HG02943 (cell line): Measurements from ENCODE around the gene MT1A.

ENCODE experiments used
- ATAC-seq: cut with Tn5 transposase; IDR thresholded peaks from one replicate; pipeline ENCODE4 v1.9.1; 2021; ENCODE audit warnings: mild to moderate bottlenecking, low read depth, moderate library complexity; ENCODE audit not compliant: unreplicated experiment

MT1A gene

GRCh38 chr16:56675685-56676210 lies 37.3 kb downstream of the MT1A start:
- no peak for ATAC-seq

DNA sequence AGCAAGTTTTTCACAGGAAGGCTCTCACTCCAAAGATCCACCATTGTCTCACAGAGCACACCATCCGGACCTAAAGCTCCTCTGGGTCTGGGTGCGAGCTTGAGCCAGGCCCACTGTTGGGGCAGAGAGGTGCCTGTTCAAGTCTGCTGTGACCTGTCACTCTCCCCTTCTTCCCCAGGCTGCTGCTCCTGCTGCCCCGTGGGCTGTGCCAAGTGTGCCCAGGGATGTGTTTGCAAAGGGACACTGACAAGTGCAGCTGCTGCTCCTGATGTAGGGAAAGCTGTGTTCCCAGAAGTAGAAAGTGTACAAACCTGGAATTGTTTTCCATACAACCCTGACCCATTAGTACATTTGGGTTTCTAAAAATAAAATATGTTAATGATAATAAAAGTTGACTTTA lies 39.0 kb downstream of the MT1A start:
- ATAC-seq, result no peak

DNA sequence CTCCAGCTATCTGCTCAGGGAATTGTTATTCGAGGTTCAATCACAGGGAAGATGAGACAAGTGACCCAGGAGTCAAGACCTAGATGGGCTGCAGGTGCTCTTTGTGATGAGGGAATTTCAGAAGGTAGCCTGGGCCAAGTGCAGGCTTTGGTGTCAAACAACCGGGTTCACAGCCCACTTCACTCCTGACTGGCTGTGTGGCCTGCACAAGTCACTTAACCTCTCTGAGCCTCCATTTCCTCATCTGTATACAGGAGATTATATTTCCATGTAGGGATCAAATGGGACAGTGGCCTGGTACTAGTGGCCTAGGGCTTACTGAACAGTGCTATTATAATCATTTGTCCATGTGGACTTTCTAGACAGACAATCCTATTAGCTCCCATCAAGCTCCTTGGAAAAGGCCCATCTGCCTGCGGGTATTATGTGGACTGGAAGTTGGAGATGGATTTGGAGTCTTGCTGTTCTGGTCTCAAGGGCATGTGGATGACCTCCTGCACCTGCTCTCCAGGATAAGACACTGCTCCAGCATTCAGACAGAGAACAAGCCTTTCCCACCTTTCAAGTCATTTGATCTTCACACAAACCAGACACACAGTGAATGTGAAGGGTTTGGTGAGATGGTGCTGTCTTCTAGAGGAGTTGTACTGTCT lies 40.7 kb downstream of the MT1A start:
- ATAC-seq, result no peak

- ATAC-seq, result no peak
Observed at GRCh38 chr16:56679818-56680217, 41.4 kb downstream of the MT1A start.

GRCh38 chr16:56681939-56682702 lies 43.7 kb downstream of the MT1A start, which contains the start of gene MT1X:
Gene MT1X, plus strand, starts transcription at chr16:56682470. Its CDS starts 71 bp downstream, at chr16:56682541.
- peak; percentile 97 for ATAC-seq

- ATAC-seq, result no peak
Observed at GRCh38 chr16:56682703-56683397, 44.4 kb downstream of the MT1A start.

- no peak for ATAC-seq
Observed at GRCh38 chr16:56683424-56684172, 45.1 kb downstream of the MT1A start.

- no peak for ATAC-seq
Observed at GRCh38 chr16:56684256-56684925, 45.9 kb downstream of the MT1A start.

GRCh38 chr16:56684926-56685590 lies 46.6 kb downstream of the MT1A start:
- no peak for ATAC-seq

DNA sequence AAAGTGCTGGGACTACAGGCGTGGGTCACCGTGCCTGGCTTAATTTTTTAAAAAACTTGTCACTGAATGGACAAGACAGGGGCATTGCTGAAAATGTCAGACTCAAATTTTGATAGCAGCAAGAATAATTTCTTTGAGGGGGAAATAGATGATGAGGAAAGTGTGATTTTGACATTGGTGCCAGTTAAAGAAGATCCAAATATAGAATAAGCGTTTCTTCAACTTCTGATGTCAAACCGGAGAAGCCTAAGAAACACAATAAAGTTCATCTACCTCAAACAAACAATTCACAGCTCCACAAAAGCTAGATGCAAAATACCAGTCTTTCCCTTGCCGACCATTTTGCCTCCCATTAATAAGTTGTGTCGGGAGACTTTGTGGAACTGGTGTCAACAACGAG lies 48.3 kb downstream of the MT1A start:
- no peak for ATAC-seq

GRCh38 chr16:56688762-56689161 lies 50.3 kb downstream of the MT1A start:
- no peak for ATAC-seq

GRCh38 chr16:56689171-56689570 lies 50.7 kb downstream of the MT1A start:
- no peak for ATAC-seq
